ENCODE measurements around the gene FILIP1. TPM values are rescaled to one million over a fixed set of nuclear protein-coding genes. Genes with fewer than 3 reads are reported as not detected.

The FILIP1 gene
- polyA plus RNA-seq, 1 of the 3 experiments (the other 2 are of a cell fraction): 0.03 TPM

DNA sequence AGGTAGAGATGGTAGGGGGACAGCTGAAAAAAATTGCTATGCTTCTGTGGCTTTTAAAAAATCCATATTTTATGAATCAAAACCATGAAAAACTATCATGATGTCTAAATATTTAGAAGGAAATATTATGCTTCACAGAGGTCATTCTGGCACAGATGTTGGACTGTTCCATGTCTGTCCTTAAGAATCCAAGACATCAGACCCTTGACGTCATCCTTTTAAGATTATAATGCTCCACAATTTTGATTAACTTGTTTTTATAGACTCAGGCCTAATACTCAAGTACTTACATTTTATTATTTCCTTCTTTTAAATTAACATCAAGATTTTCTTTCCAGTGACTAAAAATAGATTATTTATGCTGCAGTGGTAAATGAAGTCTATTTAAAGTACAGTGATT lies 29.7 kb downstream of the FILIP1 start:
- Histone ChIP-seq H3F3A (replicated peaks; ENCODE audit: insufficient read depth) (no peaks in the 10 kb centered on the region), H3K27ac (ENCODE audit: low read depth in 2 of 2, low read length in 1 of 2) (no peak overlapping the region), H3K9me2 (no peaks in the 10 kb centered on the region), H2AFZ (ENCODE audit: low read depth) (no peak overlapping the region), H3K79me2 (ENCODE audit: insufficient read depth) (no peaks in the 10 kb centered on the region), H3K4me3 (ENCODE audit: low read depth in 2 of 2, low read length in 1 of 2) (no peak overlapping the region), H3K9me3 (no peaks in the 10 kb centered on the region), H3K36me3 (replicated peaks in 1 of 2; ENCODE audit: control insufficient read depth in 1 of 2, insufficient read depth in 2 of 2, low read length in 1 of 2) (no peaks in the 10 kb centered on the region), H3K9ac (no peak overlapping the region), H4K20me1 (ENCODE audit: insufficient read depth) (no peaks in the 10 kb centered on the region), H3K27me3 (ENCODE audit: insufficient read depth) (no peaks in the 10 kb centered on the region), H3K4me1 (ENCODE audit: control insufficient read depth in 1 of 2, insufficient read depth in 2 of 2, low read depth in 1 of 2, low read length in 1 of 2) (no peaks in the 10 kb centered on the region; a peak in 2 of 4 replicates), H3K4me2 (no peak overlapping the region)
- 92% methylated on average over 1 of the region's 1 CpG for WGBS (ENCODE audit: low lambda C conversion rate)
- CTCF ChIA-PET: interaction anchor here (0.8 kb wide), 1 partner anchor 59 kb away, joined by 4 read pairs; no protein-coding TSS in a partner anchor
- no peak for DNase-seq
- no peak for TF ChIP-seq MEF2A (IDR thresholded peaks at IDR 0.05; ENCODE audit: borderline replicate concordance, low read depth)
- no peak for TF ChIP-seq RFX5 (IDR thresholded peaks at IDR 0.05; ENCODE audit: low read length)
- TF ChIP-seq NFIC (IDR thresholded peaks at IDR 0.05; ENCODE audit: borderline replicate concordance): no peak
- no peak for TF ChIP-seq ELF1 (IDR thresholded peaks at IDR 0.05)
- no peak for TF ChIP-seq POLR2AphosphoS5 (IDR thresholded peaks at IDR 0.05; ENCODE audit: low read depth, low read length)
- TF ChIP-seq, protein P1, sequence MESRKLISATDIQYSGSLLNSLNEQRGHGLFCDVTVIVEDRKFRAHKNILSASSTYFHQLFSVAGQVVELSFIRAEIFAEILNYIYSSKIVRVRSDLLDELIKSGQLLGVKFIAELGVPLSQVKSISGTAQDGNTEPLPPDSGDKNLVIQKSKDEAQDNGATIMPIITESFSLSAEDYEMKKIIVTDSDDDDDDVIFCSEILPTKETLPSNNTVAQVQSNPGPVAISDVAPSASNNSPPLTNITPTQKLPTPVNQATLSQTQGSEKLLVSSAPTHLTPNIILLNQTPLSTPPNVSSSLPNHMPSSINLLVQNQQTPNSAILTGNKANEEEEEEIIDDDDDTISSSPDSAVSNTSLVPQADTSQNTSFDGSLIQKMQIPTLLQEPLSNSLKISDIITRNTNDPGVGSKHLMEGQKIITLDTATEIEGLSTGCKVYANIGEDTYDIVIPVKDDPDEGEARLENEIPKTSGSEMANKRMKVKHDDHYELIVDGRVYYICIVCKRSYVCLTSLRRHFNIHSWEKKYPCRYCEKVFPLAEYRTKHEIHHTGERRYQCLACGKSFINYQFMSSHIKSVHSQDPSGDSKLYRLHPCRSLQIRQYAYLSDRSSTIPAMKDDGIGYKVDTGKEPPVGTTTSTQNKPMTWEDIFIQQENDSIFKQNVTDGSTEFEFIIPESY (IDR thresholded peaks at IDR 0.05; ENCODE audit: borderline replicate concordance, low read depth): no peak
- TF ChIP-seq, protein P2, sequence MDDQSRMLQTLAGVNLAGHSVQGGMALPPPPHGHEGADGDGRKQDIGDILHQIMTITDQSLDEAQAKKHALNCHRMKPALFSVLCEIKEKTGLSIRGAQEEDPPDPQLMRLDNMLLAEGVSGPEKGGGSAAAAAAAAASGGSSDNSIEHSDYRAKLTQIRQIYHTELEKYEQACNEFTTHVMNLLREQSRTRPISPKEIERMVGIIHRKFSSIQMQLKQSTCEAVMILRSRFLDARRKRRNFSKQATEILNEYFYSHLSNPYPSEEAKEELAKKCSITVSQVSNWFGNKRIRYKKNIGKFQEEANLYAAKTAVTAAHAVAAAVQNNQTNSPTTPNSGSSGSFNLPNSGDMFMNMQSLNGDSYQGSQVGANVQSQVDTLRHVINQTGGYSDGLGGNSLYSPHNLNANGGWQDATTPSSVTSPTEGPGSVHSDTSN (IDR thresholded peaks at IDR 0.05): no peak
- no peak for TF ChIP-seq RAD21 (IDR thresholded peaks at IDR 0.05; ENCODE audit: low read length)
- no peak for TF ChIP-seq JUND (IDR thresholded peaks at IDR 0.05)
- no peak for TF ChIP-seq TAF1 (IDR thresholded peaks at IDR 0.05; ENCODE audit: borderline replicate concordance, low read depth, low read length)
- TF ChIP-seq, protein P3, sequence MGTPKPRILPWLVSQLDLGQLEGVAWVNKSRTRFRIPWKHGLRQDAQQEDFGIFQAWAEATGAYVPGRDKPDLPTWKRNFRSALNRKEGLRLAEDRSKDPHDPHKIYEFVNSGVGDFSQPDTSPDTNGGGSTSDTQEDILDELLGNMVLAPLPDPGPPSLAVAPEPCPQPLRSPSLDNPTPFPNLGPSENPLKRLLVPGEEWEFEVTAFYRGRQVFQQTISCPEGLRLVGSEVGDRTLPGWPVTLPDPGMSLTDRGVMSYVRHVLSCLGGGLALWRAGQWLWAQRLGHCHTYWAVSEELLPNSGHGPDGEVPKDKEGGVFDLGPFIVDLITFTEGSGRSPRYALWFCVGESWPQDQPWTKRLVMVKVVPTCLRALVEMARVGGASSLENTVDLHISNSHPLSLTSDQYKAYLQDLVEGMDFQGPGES (IDR thresholded peaks at IDR 0.05; ENCODE audit: low read depth, low read length): no peak
- no peak for TF ChIP-seq CHD2 (IDR thresholded peaks at IDR 0.05; ENCODE audit: low read length, partially characterized antibody)
- TF ChIP-seq, protein P4, sequence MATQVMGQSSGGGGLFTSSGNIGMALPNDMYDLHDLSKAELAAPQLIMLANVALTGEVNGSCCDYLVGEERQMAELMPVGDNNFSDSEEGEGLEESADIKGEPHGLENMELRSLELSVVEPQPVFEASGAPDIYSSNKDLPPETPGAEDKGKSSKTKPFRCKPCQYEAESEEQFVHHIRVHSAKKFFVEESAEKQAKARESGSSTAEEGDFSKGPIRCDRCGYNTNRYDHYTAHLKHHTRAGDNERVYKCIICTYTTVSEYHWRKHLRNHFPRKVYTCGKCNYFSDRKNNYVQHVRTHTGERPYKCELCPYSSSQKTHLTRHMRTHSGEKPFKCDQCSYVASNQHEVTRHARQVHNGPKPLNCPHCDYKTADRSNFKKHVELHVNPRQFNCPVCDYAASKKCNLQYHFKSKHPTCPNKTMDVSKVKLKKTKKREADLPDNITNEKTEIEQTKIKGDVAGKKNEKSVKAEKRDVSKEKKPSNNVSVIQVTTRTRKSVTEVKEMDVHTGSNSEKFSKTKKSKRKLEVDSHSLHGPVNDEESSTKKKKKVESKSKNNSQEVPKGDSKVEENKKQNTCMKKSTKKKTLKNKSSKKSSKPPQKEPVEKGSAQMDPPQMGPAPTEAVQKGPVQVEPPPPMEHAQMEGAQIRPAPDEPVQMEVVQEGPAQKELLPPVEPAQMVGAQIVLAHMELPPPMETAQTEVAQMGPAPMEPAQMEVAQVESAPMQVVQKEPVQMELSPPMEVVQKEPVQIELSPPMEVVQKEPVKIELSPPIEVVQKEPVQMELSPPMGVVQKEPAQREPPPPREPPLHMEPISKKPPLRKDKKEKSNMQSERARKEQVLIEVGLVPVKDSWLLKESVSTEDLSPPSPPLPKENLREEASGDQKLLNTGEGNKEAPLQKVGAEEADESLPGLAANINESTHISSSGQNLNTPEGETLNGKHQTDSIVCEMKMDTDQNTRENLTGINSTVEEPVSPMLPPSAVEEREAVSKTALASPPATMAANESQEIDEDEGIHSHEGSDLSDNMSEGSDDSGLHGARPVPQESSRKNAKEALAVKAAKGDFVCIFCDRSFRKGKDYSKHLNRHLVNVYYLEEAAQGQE (IDR thresholded peaks at IDR 0.05; ENCODE audit: low read depth, low read length): no peak
- TF ChIP-seq, protein P5, sequence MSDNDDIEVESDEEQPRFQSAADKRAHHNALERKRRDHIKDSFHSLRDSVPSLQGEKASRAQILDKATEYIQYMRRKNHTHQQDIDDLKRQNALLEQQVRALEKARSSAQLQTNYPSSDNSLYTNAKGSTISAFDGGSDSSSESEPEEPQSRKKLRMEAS (IDR thresholded peaks at IDR 0.05; ENCODE audit: low read depth): no peak
- TF ChIP-seq FOXM1 (IDR thresholded peaks at IDR 0.05; ENCODE audit: low read depth): no peak
- TF ChIP-seq TEAD4 (IDR thresholded peaks at IDR 0.05; ENCODE audit: borderline replicate concordance, insufficient read depth): no peak
- POLR2A ChIA-PET: no interaction called here
